Measurements from ENCODE around the gene IFIT1.
A peak's percentile ranks its signal among the peaks of the same experiment; 100 is the strongest.
"Not testable (repeated sequence)": the region's sequence is repeated elsewhere in the genome, so short reads cannot be mapped to it uniquely, and the experiment has no call there.

Gene IFIT1

GRCh38 chr10:89407792-89408191 lies 15.4 kb downstream of the IFIT1 start:
- peaks cover 12% of the 10 kb centered on the region for H3K4me1 Mint-ChIP-seq
- H3K4me3 Mint-ChIP-seq, H3K9me3 Mint-ChIP-seq, ATAC-seq, H3K27ac Mint-ChIP-seq, DNase-seq, H3K27me3 Mint-ChIP-seq: not testable (repeated sequence)

GRCh38 chr10:89409282-89409681 lies 16.9 kb downstream of the IFIT1 start:
- ATAC-seq, H3K27me3 Mint-ChIP-seq, H3K9me3 Mint-ChIP-seq, H3K4me3 Mint-ChIP-seq, H3K27ac Mint-ChIP-seq, DNase-seq: not testable (repeated sequence)
- peaks cover 20% of the 10 kb centered on the region for H3K4me1 Mint-ChIP-seq

- not testable (repeated sequence) for H3K27me3 Mint-ChIP-seq, DNase-seq, H3K4me3 Mint-ChIP-seq, ATAC-seq, H3K27ac Mint-ChIP-seq, H3K9me3 Mint-ChIP-seq
- H3K4me1 Mint-ChIP-seq: peaks cover 25% of the 10 kb centered on the region
These were observed 18.1 kb downstream of the IFIT1 start for GRCh38 chr10:89410551-89410950.

- H3K27me3 Mint-ChIP-seq, ATAC-seq, DNase-seq, H3K4me3 Mint-ChIP-seq, H3K27ac Mint-ChIP-seq, H3K9me3 Mint-ChIP-seq: not testable (repeated sequence)
- H3K4me1 Mint-ChIP-seq: peaks cover 31% of the 10 kb centered on the region
These were observed 18.7 kb downstream of the IFIT1 start for GRCh38 chr10:89411135-89411534.

GRCh38 chr10:89412276-89412675 lies 19.9 kb downstream of the IFIT1 start:
- ATAC-seq, H3K9me3 Mint-ChIP-seq, H3K27ac Mint-ChIP-seq, H3K27me3 Mint-ChIP-seq: not testable (repeated sequence)
- H3K4me1 Mint-ChIP-seq: peaks cover 39% of the 10 kb centered on the region
- H3K4me3 Mint-ChIP-seq: peak overlapping the region; percentile 31 to 48
- DNase-seq: peak; percentile 40 to 48

GRCh38 chr10:89413398-89413912 lies 21.0 kb downstream of the IFIT1 start:
- Mint-ChIP-seq H3K4me3 (peak overlapping the region; percentile 96 to 99), H3K27me3 (no peaks in the 10 kb centered on the region), H3K27ac (peak overlapping the region; percentile 97 to 98), H3K4me1 (peaks cover 51% of the 10 kb centered on the region), H3K9me3 (peaks cover 5 to 10% of the 10 kb centered on the region in 2 donors)
- no peak for ATAC-seq
- DNase-seq: no peak

GRCh38 chr10:89414146-89414878 lies 21.9 kb downstream of the IFIT1 start, which contains the start of gene IFIT5:
IFIT5 (plus strand) TSS chr10:89414568; CDS start chr10:89414799, 231 bp downstream.
- ATAC-seq: peak; percentile 83
- Mint-ChIP-seq H3K4me3 (peak within 1 kb of the TSS; percentile 96 to 99), H3K27ac (peak within 1 kb of the TSS; percentile 97 to 98), H3K27me3 (no peaks in the 10 kb centered on the region), H3K4me1 (peaks cover 51% of the 10 kb centered on the region), H3K9me3 (peaks cover 5 to 10% of the 10 kb centered on the region in 2 donors)
- peak; percentile 66 to 70 for DNase-seq

GRCh38 chr10:89414879-89415821 lies 22.7 kb downstream of the IFIT1 start:
- H3K4me1 Mint-ChIP-seq: peaks cover 51% of the 10 kb centered on the region
- H3K27me3 Mint-ChIP-seq: no peaks in the 10 kb centered on the region
- ATAC-seq (peak; percentile 66), DNase-seq (peak in 1 of 2 donors; percentile 23)
- peak overlapping the region; percentile 96 to 99 for H3K4me3 Mint-ChIP-seq
- peak overlapping the region; percentile 95 to 97 for H3K27ac Mint-ChIP-seq
- H3K9me3 Mint-ChIP-seq: peaks cover 5 to 10% of the 10 kb centered on the region in 2 donors

GRCh38 chr10:89416465-89416864 lies 24.0 kb downstream of the IFIT1 start:
- DNase-seq (no peak), ATAC-seq (no peak)
- peak overlapping the region in 1 of 2 donors; percentile 25 for H3K27ac Mint-ChIP-seq
- peaks cover 44% of the 10 kb centered on the region for H3K4me1 Mint-ChIP-seq
- H3K27me3 Mint-ChIP-seq: no peaks in the 10 kb centered on the region
- peak overlapping the region; percentile 96 to 99 for H3K4me3 Mint-ChIP-seq
- H3K9me3 Mint-ChIP-seq: peaks cover 5 to 10% of the 10 kb centered on the region in 2 donors

GRCh38 chr10:89419548-89419947 lies 27.1 kb downstream of the IFIT1 start:
- DNase-seq (no peak), ATAC-seq (no peak)
- H3K27ac Mint-ChIP-seq: no peak overlapping the region
- H3K9me3 Mint-ChIP-seq: no peaks in the 10 kb centered on the region
- peak overlapping the region in 1 of 2 donors; percentile 6 for H3K4me3 Mint-ChIP-seq
- H3K27me3 Mint-ChIP-seq: no peaks in the 10 kb centered on the region
- peaks cover 31% of the 10 kb centered on the region for H3K4me1 Mint-ChIP-seq

GRCh38 chr10:89421018-89421476 lies 28.6 kb downstream of the IFIT1 start:
- no peak for DNase-seq
- Mint-ChIP-seq H3K4me1 (peaks cover 21% of the 10 kb centered on the region), H3K27me3 (no peaks in the 10 kb centered on the region), H3K9me3 (no peaks in the 10 kb centered on the region), H3K4me3 (no peak overlapping the region), H3K27ac (no peak overlapping the region)
- no peak for ATAC-seq

GRCh38 chr10:89425000-89425399 lies 32.6 kb downstream of the IFIT1 start:
- DNase-seq (no peak), ATAC-seq (no peak)
- Mint-ChIP-seq H3K4me1 (no peaks in the 10 kb centered on the region), H3K9me3 (no peaks in the 10 kb centered on the region), H3K4me3 (no peak overlapping the region), H3K27ac (no peak overlapping the region), H3K27me3 (peaks cover 9% of the 10 kb centered on the region)

- Mint-ChIP-seq H3K27me3 (peaks cover 9% of the 10 kb centered on the region), H3K4me1 (no peaks in the 10 kb centered on the region), H3K27ac (no peak overlapping the region), H3K4me3 (no peak overlapping the region), H3K9me3 (no peaks in the 10 kb centered on the region)
- no peak for DNase-seq
- ATAC-seq: peak; percentile 64
These were observed 33.9 kb downstream of the IFIT1 start for GRCh38 chr10:89426230-89426868.

- Mint-ChIP-seq H3K27me3 (peaks cover 9% of the 10 kb centered on the region), H3K4me3 (no peak overlapping the region), H3K27ac (no peak overlapping the region), H3K4me1 (no peaks in the 10 kb centered on the region), H3K9me3 (no peaks in the 10 kb centered on the region)
- no peak for DNase-seq
- no peak for ATAC-seq
These were observed 35.2 kb downstream of the IFIT1 start for GRCh38 chr10:89427629-89428028.

GRCh38 chr10:89428877-89429276 lies 36.5 kb downstream of the IFIT1 start:
- H3K27ac Mint-ChIP-seq: no peak overlapping the region
- no peaks in the 10 kb centered on the region for H3K9me3 Mint-ChIP-seq
- H3K27me3 Mint-ChIP-seq: peaks cover 9% of the 10 kb centered on the region
- H3K4me3 Mint-ChIP-seq: no peak overlapping the region
- ATAC-seq (no peak), DNase-seq (no peak)
- H3K4me1 Mint-ChIP-seq: no peaks in the 10 kb centered on the region

Measured in stimulated activated naive CD8-positive, alpha-beta T cell treated with anti-CD3 and anti-CD28 coated beads, Interleukin-15, amount 100 ng/mL, for 72 hours (primary cell).